Gastroesophageal sphincter (tissue), 3 donors: ENCODE measurements around the gene FGR.

ENCODE experiments used
- CTCF ChIP-seq, 4 experiments: fragments of 200-600 bp in 2 of 4; fragments of 450-650 bp in 2 of 4; sonication (generic) in 1 of 4; IDR thresholded peaks; one replicate each; pipeline ENCODE4 v1.5.1; 2017 to 2019; ENCODE audit warnings: antibody characterized with exemption in 4 of 4, mild to moderate bottlenecking in 2 of 4, moderate library complexity in 2 of 4
- EP300 ChIP-seq: sonication (generic); formaldehyde crosslinking; IDR thresholded peaks from one replicate; pipeline ENCODE4 v1.6.1; 2017; ENCODE audit warnings: antibody characterized with exemption, mild to moderate bottlenecking
- POLR2A ChIP-seq, 2 donors: fragments of 450-650 bp; IDR thresholded peaks; one replicate each; pipeline ENCODE4 v1.6.1; 2017; ENCODE audit warnings: antibody characterized with exemption in 2 of 2, mild to moderate bottlenecking in 2 of 2, moderate library complexity in 1 of 2

DNA sequence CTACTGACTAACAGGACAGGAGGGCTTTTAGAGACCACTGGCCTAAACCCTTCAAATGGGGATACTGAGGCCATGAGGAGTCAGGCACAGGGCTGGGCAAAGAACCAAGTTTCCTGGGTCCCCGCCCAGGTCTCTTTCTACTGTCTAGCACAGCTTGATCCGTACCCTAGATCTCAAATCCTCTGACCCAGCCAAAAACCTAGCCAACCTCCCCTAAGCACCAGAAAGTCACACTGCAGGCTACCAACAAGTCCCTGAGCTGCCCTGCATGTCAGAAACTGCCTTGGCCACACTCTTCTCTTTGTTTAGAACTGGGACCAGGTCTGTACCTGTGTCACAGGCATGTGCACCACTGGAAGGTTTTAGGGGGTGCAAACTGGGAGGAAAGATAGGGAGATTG lies 64.6 kb downstream of the FGR start:
- TF ChIP-seq EP300 (no peak), CTCF (IDR thresholded peaks at IDR 0.05) (no peak), POLR2A (IDR thresholded peaks at IDR 0.05) (no peak)
